Hepatocyte (in vitro differentiated cells): ENCODE data around the gene GGA2.

Source experiments
- CTCF ChIP-seq: fragments of 200-600 bp; sonication (generic); IDR thresholded peaks from 2 replicates; pipeline ENCODE4 v1.5.1; 2016; ENCODE audit warnings: antibody characterized with exemption, mild to moderate bottlenecking; ENCODE audit not compliant: poor library complexity
- EZH2 ChIP-seq: fragments of 200-600 bp; sonication (generic); IDR thresholded peaks from 2 replicates; pipeline ENCODE4 v1.6.1; 2016; ENCODE audit warnings: antibody characterized with exemption, mild to moderate bottlenecking, borderline replicate concordance

GRCh38 chr16:23484510-23485256 is 25.6 kb downstream of the GGA2 start:
- TF ChIP-seq CTCF: no peak
- TF ChIP-seq EZH2: no peak
